Measurements from ENCODE around the gene NCOR1.
"Not testable (repeated sequence)": the region's sequence is repeated elsewhere in the genome, so short reads cannot be mapped to it uniquely, and the experiment has no call there.

NCOR1 gene

DNA sequence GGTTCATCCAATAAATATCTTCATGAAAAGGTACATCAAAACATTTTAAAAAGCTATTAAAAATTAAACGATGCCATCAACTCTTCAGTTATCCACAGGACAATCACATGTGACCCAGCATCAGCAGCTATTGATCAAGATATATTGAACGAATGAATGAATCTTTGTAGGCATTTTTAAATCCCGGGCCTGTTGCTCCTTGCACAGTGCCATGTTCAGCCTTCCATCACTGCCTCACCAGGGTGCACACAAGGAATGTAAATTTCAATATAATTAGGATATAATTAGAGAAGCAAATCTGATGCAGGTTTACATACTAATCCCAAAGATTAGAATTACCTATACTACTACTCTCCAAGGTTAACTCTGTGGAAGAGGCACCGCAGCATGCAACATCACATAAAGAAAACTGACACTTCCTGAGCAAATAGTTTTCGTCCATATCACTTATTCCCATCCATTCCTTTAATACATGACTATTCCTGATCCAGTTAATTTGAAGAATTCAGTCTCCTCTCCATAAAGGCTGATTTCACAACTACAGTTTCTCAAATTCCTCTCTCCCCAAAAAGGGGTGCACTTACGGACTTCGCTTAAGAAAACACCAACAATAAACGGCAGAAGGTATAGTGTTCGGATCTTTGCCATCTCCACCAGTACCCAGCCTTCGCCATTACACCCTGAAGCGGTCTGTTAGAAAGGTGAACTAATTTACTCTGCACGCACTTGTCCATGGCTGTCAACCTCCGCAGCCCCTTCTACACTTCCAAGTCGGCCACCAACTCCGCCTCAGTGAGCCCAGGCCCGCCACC is 938 bp downstream of the NCOR1 start:
- peak; percentile 34 for DNase-seq (ENCODE audit: low spot score)

DNA sequence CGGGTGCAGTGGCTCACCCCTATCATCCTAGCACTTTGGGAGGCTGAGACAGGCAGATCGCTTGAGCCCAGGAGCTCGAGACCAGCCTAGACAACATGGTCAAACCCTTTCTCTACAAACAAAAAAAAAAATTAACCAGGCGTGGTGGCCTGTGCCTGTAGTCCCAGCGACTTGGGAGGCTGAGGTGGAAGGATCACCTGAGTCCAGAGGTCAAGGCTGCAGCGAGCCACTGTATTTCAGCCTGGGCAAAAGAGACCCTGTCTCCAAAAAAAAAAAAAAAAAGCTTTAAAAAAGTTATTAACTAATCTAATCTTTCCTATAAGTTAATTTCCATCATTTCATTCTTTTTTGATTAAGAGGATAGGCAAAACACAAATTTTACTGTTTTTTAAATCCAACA is 2.5 kb downstream of the NCOR1 start:
- no peak for DNase-seq (ENCODE audit: low spot score)

DNA sequence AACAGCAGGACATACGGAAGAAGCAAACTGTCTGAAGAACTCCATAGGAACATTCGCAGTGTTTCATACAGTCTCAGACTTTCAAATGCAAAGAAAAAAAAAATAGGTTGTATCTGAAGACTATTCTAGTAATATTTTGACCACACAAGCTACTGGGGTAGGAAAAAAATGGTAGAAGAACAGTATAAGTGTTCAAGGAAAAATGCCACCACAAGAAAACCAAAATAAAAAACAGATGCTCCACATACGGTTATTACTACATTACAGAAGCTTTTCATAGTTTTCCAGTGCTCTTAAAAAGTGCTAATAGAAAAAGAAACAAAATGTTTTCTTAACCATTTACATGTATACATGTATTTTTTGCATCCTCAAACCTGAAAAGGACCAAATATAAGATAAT is 3.7 kb downstream of the NCOR1 start:
- no peak for DNase-seq (ENCODE audit: low spot score)

DNA sequence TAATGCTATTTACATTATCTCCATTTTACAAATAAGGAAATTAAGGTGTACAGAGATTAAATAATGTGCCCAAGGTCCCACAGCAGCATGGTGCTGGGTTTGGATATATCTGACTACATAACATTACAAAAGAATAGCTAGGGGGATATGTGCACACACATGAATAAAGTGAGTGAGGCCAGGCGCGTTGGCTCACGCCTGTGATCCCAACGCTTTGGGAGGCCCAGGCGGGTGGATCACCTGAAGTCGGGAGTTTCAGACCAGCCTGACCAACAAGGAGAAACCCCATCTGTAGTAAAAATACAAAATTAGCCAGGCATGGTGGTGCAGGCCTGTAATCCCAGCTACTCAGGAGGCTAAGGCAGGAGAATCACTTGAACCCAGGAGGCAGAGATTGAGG is 10.6 kb downstream of the NCOR1 start:
- not testable (repeated sequence) for DNase-seq (ENCODE audit: low spot score)

DNA sequence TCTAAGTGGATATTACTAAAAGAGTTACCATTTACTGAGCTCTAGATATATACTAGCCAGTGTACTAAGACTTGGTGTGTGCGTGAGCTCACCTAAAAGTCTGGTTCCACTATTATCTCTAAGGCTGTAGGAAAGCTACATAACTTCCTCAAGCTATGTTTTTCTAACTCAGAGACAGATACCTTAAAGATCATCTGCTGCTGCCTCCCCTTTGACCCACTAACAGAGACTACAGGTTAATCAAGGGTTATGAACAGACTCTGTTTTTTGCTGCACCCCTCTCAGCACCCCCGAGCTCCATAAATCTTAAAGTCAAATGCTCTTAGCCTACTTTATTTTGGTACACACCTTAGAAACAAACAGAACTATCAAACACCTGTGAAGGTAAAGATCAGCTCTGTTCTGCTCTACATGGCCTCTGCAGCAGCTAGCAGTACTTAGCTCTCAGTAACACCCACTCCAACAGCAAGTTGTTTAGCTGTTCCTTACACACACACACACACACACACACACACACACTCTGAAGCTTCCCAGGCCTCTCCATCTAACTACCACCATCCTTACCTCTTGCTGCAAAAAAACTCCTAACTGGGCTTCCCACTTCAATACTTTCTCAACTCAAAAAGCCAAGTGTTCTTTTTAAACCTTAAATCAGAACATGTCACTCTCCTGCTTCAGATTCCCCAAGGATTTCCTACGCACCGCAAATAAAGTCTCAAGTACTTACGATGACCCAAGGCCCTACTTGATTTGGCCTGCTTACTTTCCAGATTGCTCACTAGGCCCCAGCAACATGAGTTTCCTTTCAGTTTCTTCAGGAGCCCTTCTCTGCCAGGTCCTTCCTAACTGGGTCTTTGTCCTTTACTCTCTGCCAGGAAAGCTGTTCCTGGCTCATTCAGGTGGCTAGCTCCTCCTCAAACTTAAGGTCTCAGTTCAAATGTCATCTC is 12.5 kb downstream of the NCOR1 start:
- DNase-seq (ENCODE audit: low spot score), result not testable (repeated sequence)

DNA sequence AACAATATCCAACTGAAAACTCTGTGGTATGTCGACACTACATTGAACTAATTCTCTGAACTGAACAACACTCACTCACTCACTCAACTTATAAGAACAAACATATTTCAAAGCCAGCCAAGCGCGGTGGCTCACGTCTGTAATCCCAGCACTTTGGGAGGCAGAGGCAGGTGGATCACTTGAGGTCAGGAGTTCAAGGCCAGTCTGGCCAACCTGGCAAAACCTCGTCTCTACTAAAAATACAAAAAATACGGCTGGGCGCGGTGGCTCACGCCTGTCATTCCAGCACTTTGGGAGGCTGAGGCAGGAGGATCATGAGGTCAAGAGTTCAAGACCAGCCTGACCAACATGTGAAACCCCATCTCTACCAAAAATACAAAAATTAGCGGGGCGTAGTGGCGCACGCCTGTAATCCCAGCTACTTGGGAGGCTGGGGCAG is 13.6 kb downstream of the NCOR1 start:
- DNase-seq (ENCODE audit: low spot score), result not testable (repeated sequence)

DNA sequence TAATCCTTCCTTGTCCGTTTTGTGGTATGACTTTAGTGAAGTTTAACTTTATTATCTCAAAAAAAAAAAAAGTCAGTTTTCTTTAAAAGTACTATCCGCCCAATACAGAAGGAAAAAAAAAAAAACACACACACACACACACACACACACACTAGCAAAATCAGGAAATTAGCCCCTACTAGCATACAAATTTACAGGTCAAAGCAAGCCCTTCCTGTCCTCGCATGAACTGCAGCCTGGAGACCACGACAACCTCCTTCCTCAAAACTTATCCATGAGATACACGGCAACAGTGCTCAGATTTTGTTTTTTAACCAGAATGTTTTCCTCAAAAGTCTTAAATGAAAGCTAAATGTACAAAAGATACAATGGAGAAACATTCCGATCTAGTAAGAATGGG is 16.2 kb downstream of the NCOR1 start:
- DNase-seq (ENCODE audit: low spot score), result no peak

DNA sequence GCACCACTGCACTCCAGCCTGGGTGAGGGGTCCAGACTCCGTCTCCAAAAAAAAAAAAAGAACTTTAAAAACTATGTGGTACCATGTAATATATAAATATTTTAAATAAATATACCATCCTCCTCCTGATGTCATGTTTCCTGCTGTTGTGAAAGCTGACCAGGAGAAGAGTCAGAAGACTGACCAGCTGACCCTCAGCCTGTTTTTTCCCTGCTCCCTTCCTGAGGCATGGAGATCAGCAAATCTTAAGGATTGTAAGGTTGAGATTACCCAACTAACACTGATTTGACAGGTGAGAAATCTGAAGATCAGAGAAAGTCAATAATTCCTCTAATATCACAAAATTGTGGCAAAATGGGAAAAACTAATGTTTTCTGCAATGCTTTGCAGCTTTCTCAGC is 18.1 kb downstream of the NCOR1 start:
- DNase-seq (ENCODE audit: low spot score), result no peak

DNA sequence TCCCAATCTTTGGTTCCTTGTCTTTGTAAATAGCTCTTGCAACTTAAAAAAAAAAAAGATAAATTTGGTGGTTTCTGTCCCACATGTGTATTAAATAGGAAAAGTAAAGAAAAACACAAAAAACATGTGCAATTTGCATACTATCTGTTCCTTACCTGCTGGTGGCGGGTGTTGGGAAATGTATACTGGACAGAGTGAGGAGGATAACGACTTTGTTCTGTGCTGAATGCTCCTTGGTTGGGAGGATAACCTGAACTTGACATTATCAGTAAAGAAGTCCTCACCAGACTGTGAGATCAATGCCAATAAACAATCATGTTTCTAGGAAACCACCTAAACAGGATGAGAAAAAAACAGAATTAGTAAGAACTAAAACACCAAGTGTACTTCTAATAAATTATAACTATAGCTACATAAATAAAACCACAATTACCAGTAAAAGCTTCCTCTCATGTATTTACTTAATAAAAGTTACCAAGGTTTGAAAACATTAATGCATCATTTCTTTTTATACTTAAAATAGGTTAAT is 21.0 kb downstream of the NCOR1 start:
- DNase-seq (ENCODE audit: low spot score), result not testable (repeated sequence)

DNA sequence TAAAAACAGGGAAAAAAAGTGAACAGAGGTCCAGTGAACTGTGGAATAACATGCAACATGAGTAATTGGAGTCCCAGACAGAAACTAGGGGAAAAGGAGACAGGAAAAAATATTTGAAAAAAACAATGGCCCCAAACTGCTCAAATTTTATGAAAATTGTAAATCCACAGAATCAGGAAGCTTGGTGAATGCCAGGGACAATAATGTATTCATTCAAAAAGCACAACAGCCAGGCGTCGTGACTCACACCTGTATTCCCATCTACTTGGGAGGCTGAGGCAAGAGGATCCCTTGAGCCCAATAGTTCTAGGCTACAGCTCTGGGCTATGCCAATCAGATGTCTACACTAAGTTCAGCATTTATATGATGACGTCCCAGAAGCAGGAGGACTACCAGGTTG is 23.7 kb downstream of the NCOR1 start:
- DNase-seq (ENCODE audit: low spot score), result peak; percentile 37

DNA sequence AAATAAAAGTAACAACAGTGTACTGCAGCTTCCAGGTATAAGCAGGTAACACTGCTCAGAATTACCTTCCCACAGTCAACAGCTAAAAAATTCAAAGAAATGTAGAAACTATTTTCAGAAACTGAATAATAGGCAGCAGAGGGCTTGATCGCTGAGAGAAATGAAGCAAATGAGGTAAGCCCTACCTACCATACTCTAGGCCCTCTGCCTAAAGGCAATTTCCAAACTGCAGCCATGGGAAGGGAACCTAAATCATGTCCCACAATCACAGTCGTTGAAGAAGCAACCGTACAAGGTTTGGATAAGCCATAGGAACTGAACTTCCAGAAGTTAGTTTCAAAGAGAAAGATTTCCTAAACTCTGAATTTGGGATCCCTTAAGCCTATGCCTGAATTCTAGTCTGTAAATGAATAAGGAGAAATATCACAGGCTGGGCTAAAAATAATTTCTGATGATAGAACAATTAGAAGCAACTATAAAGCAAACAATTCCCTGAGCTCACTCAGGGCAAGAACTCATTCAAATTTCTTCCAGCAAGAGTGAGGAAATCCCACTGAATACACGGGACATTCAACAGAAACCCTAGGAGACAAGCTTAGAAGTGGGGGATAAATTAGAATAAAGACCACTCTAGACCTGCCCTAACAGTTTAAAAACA is 24.5 kb downstream of the NCOR1 start:
- DNase-seq (ENCODE audit: low spot score), result no peak

DNA sequence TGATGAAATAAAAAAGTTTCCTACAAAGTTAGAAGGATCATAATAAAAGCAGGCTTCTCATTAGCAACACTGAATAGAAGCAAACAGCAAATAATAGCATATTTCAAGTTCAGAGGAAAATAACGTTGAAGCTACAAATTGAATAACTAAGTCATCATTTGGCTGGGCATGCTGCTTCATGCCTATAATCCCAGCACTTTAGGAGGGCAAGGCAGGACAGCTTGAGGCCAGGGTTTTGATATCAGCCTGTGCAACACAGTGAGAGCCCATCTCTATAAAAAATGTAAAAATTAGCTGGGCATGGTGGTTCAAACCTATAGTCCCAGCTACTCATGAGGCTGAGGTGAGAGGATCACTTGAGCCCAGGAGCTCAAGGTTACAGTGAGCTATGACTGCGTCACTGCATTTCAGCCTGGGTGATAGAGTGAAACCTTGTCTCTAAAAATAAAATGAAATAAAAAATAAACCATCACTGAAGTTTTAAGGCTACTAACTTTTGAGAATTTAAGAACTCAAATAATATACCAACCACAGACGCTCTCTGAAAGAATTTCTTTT is 25.5 kb downstream of the NCOR1 start:
- DNase-seq (ENCODE audit: low spot score), result no peak

DNA sequence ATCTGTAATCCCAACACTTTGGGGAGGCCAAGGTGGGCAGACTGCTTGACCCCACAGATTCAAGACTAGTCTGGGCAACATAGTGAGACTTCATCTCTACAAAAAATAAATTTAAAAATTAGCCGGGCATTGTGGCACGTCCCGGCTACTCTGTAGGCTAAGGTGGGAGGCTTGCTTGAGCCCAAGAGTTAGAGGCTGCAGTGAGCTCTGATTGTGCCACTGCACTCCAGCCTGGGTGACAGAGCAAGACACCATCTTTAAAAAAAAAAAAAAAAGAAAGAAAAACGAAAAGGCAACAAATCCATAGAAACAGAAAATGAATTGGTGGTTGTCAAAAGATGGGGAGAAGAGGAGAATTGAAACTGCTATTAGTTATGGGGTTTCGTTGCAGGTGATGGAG is 27.7 kb downstream of the NCOR1 start:
- no peak for DNase-seq (ENCODE audit: low spot score)

DNA sequence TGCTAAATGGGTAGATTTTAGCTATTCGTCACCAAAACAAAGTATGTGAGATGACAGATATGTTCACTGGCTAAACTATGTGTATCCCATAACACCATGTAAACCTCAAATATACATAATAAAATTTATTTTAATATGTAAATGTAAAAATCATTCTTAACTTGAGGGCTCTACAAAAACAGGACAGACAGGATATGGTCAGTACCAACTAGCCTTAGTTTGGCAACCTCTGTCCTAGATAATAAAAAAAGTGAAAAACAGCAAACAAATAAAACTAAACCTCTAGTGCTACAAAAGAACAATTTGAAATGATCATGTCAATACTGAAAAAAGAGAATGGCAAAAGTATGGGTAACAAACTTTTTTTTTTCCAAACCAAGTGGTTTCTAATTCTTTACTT is 33.8 kb downstream of the NCOR1 start:
- no peak for DNase-seq (ENCODE audit: low spot score)

DNA sequence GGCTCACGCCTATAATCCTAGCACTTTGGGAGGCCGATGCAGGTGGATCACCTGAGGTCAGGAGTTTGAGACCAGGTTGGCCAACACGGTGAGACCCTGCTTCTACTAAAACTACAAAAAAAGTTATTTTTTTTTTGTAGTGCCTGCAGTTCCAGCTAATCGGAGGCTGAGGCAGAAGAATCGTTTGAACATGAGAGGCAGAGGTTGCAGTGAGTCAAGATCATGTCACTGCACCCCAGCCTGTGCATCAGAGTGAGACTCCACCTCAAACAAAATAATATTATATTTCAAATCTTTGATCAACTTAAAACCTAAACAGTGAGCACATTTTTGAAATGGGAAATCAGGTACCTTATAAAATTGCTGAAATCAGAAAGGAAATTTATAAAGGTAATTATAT is 36.5 kb downstream of the NCOR1 start:
- no peak for DNase-seq (ENCODE audit: low spot score)

DNA sequence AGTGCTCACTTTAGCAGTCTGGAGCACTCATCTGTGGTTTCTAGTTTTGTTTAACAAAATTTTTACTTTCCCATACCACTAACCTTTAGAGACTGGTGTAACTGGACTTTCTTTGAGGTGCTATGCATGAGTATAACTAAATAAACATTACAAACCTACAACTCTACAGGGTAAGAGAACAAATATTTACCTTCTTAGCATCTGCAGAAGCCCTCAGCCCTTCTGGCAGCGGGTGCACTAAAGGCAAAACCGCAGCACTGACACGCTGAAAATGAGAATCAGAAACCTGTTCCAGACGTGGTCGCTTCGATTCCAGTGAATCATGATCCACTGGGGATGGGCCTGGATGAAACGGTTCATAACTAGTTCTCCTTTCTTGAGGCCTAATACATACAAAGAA is 43.7 kb downstream of the NCOR1 start:
- DNase-seq (ENCODE audit: low spot score), result no peak

DNA sequence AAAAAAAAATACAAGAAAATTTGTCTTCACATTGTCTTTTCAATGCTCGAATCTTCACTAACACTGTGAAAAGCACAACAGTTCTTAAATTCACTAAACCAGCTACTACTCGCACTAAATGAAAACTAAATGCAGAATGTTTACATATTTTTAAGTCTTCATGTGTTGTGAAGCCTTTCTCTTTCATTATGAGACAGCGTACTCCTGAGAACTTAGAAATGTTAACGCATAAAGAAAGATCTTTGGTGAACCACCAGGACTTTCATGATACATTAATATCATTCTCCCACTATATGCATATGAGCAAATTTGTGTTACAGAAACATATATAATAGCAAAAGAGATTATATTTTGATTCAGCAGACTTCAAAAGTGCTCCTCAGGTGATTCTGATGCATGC is 48.6 kb downstream of the NCOR1 start:
- not testable (repeated sequence) for DNase-seq (ENCODE audit: low spot score)

DNA sequence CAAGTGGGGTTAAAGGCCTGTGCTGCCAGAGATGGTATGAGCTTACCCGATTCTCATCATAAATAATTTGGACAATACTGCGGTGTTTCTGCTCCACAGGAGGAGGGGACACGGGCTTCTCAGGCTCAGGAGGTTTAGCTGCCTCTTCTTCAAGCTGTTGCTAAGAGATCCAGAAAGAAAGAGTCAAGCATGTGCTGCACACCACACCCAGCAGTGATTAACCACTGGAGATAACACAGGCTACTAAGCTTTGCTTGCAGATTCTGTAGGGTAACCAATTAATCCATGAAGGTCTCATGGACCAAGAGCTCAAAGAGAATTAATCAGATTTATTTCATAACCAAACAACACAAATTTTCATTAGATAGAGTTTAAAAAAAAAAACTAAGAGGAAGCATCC is 56.6 kb downstream of the NCOR1 start:
- DNase-seq (ENCODE audit: low spot score), result no peak

DNA sequence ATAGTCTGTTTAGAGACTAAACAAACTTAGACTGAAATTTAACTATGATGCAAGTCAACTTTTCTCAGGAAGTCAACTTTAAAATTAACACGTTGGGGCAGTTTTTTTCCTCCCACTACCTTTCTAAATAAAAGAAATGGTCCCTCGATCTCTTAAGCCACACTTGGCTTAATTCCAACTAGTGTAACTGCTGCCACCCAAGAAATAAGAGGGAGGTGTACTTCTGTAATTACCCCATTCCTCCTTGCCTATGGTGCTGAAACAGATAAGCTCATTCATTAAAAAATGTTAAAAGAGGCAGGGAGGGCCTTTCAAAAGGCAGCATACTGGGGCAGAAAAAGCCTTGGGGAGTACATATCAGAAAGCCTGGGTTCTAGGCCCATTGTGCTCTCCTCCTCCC is 59.8 kb downstream of the NCOR1 start:
- DNase-seq (ENCODE audit: low spot score), result no peak

DNA sequence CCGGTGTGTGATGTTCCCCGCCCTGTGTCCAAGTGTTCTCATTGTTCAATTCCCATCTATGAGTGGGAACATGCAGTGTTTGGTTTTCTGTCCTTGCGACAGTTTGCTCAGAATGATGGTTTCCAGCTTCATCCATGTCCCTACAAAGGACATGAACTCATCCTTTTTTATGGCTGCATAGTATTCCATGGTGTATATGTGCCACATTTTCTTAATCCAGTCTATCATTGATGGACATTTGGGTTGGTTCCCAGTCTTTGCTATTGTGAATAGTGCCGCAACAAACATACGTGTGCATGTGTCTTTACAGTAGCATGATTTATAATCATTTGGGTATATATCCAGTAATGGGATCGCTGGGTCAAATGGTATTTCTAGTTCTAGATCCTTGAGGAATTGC is 63.0 kb downstream of the NCOR1 start:
- DNase-seq (ENCODE audit: low spot score), result not testable (repeated sequence)

DNA sequence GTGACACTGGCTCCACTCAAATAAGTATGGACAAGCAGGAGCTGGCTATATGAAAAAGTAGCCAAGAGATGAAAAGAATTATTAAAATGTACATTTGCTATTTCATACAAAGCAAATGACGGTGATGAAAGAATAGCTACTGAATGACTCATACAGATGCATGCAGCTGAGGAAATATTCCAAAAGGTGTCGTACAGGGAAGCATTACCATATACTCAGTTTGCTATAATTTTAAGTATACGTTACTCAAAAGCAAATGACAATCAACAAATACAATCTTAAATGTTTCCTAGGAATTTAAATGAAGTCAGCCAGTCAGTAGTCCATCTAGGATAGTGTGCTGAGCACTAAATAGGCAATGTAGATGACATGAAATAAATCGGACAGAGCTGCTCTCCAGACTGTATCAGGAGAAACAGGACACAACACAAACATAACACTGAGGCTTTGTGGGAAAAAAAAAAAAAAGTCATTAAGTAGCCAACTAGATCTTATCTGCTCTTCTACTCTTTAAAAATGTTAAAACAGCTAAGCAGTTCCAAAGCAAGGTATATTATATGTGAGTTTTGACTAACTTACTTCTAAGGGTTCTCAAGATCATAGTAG is 65.0 kb downstream of the NCOR1 start:
- peak; percentile 16 for DNase-seq (ENCODE audit: low spot score)

DNA sequence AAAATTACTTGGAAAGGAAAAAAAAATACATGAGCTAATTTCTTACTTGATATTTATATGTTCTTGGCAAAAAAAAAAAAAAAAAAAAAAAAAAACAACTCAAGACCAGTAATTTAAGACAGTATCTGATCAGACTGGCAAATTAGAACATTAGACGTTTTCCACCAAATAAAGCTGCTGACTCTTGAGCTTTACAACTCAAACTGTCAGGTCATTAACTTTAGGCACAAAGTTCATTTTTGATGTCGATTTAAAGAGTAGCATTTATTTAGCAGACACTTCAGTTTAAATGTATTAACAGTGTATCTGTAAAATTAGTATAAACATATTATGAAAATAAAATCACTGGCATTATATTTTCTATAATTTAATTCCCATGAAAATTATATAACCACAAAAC is 66.7 kb downstream of the NCOR1 start:
- no peak for DNase-seq (ENCODE audit: low spot score)

All from kidney capillary endothelial cell (primary cell).